C4-2B (cell line): ENCODE results near the gene NXPH2.

ENCODE experiments used
- ZFX ChIP-seq: fragments of 450-650 bp; IDR thresholded peaks from 2 replicates; pipeline ENCODE4 v1.6.1; 2017
- TF ChIP-seq, protein P1 (sequence below): fragments of 450-650 bp; conservative IDR thresholded peaks from 2 replicates; pipeline ENCODE4 v1.5.1; 2017; ENCODE audit warnings: mild to moderate bottlenecking

DNA sequence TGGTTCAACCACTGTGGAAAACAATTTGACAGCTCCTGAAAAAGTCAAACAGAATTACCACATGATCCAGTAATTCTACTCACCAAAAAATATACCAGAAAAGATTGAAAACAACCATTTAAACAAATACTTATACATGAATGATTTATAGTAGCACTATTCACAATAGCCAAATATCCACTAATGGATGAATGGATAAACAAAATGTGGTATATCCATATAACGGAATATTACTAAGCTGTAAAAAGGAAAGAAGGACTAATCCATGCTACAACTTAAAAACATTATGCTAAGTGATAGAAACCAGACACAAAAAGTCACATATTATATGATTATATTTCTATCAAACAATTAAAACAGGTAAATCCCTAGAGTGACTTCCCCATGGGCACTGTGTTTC is 147.1 kb downstream of the NXPH2 start:
- TF ChIP-seq, protein P1, sequence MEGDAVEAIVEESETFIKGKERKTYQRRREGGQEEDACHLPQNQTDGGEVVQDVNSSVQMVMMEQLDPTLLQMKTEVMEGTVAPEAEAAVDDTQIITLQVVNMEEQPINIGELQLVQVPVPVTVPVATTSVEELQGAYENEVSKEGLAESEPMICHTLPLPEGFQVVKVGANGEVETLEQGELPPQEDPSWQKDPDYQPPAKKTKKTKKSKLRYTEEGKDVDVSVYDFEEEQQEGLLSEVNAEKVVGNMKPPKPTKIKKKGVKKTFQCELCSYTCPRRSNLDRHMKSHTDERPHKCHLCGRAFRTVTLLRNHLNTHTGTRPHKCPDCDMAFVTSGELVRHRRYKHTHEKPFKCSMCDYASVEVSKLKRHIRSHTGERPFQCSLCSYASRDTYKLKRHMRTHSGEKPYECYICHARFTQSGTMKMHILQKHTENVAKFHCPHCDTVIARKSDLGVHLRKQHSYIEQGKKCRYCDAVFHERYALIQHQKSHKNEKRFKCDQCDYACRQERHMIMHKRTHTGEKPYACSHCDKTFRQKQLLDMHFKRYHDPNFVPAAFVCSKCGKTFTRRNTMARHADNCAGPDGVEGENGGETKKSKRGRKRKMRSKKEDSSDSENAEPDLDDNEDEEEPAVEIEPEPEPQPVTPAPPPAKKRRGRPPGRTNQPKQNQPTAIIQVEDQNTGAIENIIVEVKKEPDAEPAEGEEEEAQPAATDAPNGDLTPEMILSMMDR = no peak
- TF ChIP-seq ZFX = no peak
